PC-3 (cell line): ENCODE data around the gene CAPZB. TPM values are rescaled to one million over a fixed set of nuclear protein-coding genes. Genes with fewer than 3 reads are reported as not detected.

Source experiments
- ATAC-seq: fragments of 200-7000 bp; cut with Tn5 transposase; 2 replicates; pipeline ENCODE4 v1.9.1; 2020; ENCODE audit warnings: mild to moderate bottlenecking, moderate library complexity
- BruUV-seq: library from RNA; stranded (reverse); fragments of 400-500 nt; replicated peaks from 2 replicates; lab custom pipeline; 2021; lab: Mats Ljungman, UMichigan
- CTCF ChIA-PET: fragments of 300-600 bp; sonication (Branson Sonifier 250); formaldehyde crosslinking; loops from one replicate; lab custom pipeline; 2022; ENCODE audit warnings: antibody characterized with exemption; lab: Charles Lee
- POLR2A ChIA-PET: fragments of 300-600 bp; sonication (Branson Sonifier 250); formaldehyde crosslinking; loops from one replicate; lab custom pipeline; 2022; ENCODE audit warnings: antibody characterized with exemption; ENCODE audit not compliant: unreplicated experiment; lab: Charles Lee
- DNase-seq: peaks from one replicate; pipeline ENCODE4 v3.0.0-alpha.2; 2015
- H2AFZ ChIP-seq: fragments of 300-600 bp; sonication (generic); 2 replicates; pipeline ENCODE4 v1.6.0; 2016; ENCODE audit warnings: antibody characterized with exemption, low read length
- H3F3A ChIP-seq: fragments of 300-600 bp; sonication (generic); one replicate; pipeline ENCODE4 v1.6.0; 2017; ENCODE audit warnings: antibody characterized with exemption, low read length, control low read depth, mild to moderate bottlenecking; ENCODE audit not compliant: unreplicated experiment
- H3K27ac ChIP-seq: fragments of 300-600 bp; sonication (generic); 2 replicates; pipeline ENCODE4 v1.5.1; 2016; ENCODE audit warnings: mild to moderate bottlenecking, low read length
- H3K27me3 ChIP-seq: fragments of 300-600 bp; sonication (generic); 2 replicates; pipeline ENCODE4 v1.6.1; 2016; ENCODE audit warnings: low read length, mixed read lengths
- H3K36me3 ChIP-seq: fragments of 300-600 bp; sonication (generic); 2 replicates; pipeline ENCODE4 v1.6.1; 2016; ENCODE audit warnings: low read depth, mixed run types, low read length, mixed read lengths
- H3K4me1 ChIP-seq: fragments of 300-600 bp; sonication (generic); 2 replicates; pipeline ENCODE4 v1.5.1; 2016; ENCODE audit warnings: low read length; ENCODE audit not compliant: insufficient read depth
- H3K4me2 ChIP-seq: fragments of 300-600 bp; sonication (generic); 2 replicates; pipeline ENCODE4 v1.6.0; 2016; ENCODE audit warnings: low read length
- H3K4me3 ChIP-seq: fragments of 300-600 bp; sonication (generic); 2 replicates; pipeline ENCODE4 v1.5.1; 2016; ENCODE audit warnings: mild to moderate bottlenecking, low read length, mixed read lengths
- H3K79me2 ChIP-seq: fragments of 300-600 bp; sonication (generic); 2 replicates; pipeline ENCODE4 v1.6.1; 2017; ENCODE audit warnings: low read length, mixed read lengths
- H3K9ac ChIP-seq: fragments of 300-600 bp; sonication (generic); 2 replicates; pipeline ENCODE4 v1.6.0; 2016; ENCODE audit warnings: mild to moderate bottlenecking, low read length
- H3K9me2 ChIP-seq: fragments of 300-600 bp; sonication (generic); replicated peaks from 2 replicates; pipeline ENCODE4 v1.6.1; 2016; ENCODE audit warnings: mixed run types, low read length, mixed read lengths
- H3K9me3 ChIP-seq: fragments of 300-600 bp; sonication (generic); 2 replicates; pipeline ENCODE4 v1.6.1; 2016; ENCODE audit warnings: low read length, mixed read lengths
- H4K20me1 ChIP-seq: fragments of 300-600 bp; sonication (generic); 2 replicates; pipeline ENCODE4 v1.6.1; 2016; ENCODE audit warnings: low read length, mixed read lengths
- EZH2 ChIP-seq: fragments of 300-600 bp; sonication (generic); IDR thresholded peaks from one replicate; pipeline ENCODE4 v1.6.1; 2017; ENCODE audit warnings: antibody characterized with exemption, mild to moderate bottlenecking, low read length; ENCODE audit not compliant: unreplicated experiment
- EZH2phosphoT487 ChIP-seq: fragments of 300-600 bp; sonication (generic); IDR thresholded peaks from 2 replicates; pipeline ENCODE4 v1.6.1; 2018; ENCODE audit warnings: mild to moderate bottlenecking, antibody characterized with exemption, low read length, borderline replicate concordance
- intact Hi-C: fragments of 100-400 bp; cut with micrococcal nuclease; formaldehyde crosslinking; loops from 2 replicates; pipeline ENCODE4 v1.9.0; 2023
- total RNA-seq: library from RNA; depleted of rRNA; stranded (reverse); fragments of >200 nt; gene quantifications from 2 replicates; pipeline ENCODE4 v1.2.3, GENCODE V29; 2014
- TF ChIP-seq, protein P1 (sequence below): fragments of 300-600 bp; sonication (generic); conservative IDR thresholded peaks from 2 replicates; pipeline ENCODE4 v1.5.1; 2017; ENCODE audit warnings: antibody characterized with exemption, low read depth, mild to moderate bottlenecking, low read length

CAPZB gene
- total RNA-seq, 1 experiment from 2014 or later = 86.7 TPM

DNA sequence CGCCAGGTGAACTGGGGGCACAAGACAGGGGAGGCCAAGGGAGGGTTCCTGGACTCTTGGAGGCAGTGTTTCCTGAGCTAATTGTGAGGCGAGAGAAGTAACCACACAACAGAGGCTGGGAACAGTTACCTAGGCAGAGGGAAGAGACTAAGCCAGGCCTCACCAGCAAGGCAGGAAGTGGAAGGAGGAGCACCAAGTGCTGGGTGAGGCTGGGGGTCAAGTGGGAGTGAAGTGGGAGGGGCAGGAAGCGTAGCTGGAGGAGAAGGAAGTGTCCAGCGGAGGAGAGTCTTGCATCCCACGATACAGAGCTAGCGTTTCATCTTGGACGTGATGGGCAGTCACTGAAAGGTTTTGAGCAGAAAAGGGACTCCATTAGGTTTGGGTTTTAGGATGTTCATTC is 48.3 kb upstream of the CAPZB start:
- Histone ChIP-seq H3K4me3 (no peak overlapping the region), H4K20me1 (no peaks in the 10 kb centered on the region), H3K9ac (no peak overlapping the region), H3F3A (no peaks in the 10 kb centered on the region), H3K4me1 (no peaks in the 10 kb centered on the region), H3K9me2 (no peaks in the 10 kb centered on the region), H3K79me2 (no peaks in the 10 kb centered on the region), H3K27ac (no peak overlapping the region), H3K27me3 (no peaks in the 10 kb centered on the region), H3K4me2 (no peak overlapping the region), H3K36me3 (no peaks in the 10 kb centered on the region), H2AFZ (no peak overlapping the region), H3K9me3 (no peaks in the 10 kb centered on the region)
- intact Hi-C loops = no loop called here
- ChIA-PET POLR2A (interaction anchor here (0.6 kb wide), 1 partner anchor 14 kb away, joined by 3 read pairs; no protein-coding TSS in a partner anchor), CTCF (no interaction called here)
- ATAC-seq (no peak), DNase-seq (no peak)
- BruUV-seq = no TSS peak
- TF ChIP-seq, protein P1, sequence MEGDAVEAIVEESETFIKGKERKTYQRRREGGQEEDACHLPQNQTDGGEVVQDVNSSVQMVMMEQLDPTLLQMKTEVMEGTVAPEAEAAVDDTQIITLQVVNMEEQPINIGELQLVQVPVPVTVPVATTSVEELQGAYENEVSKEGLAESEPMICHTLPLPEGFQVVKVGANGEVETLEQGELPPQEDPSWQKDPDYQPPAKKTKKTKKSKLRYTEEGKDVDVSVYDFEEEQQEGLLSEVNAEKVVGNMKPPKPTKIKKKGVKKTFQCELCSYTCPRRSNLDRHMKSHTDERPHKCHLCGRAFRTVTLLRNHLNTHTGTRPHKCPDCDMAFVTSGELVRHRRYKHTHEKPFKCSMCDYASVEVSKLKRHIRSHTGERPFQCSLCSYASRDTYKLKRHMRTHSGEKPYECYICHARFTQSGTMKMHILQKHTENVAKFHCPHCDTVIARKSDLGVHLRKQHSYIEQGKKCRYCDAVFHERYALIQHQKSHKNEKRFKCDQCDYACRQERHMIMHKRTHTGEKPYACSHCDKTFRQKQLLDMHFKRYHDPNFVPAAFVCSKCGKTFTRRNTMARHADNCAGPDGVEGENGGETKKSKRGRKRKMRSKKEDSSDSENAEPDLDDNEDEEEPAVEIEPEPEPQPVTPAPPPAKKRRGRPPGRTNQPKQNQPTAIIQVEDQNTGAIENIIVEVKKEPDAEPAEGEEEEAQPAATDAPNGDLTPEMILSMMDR = no peak
- TF ChIP-seq EZH2 (no peak), EZH2phosphoT487 (no peak)

DNA sequence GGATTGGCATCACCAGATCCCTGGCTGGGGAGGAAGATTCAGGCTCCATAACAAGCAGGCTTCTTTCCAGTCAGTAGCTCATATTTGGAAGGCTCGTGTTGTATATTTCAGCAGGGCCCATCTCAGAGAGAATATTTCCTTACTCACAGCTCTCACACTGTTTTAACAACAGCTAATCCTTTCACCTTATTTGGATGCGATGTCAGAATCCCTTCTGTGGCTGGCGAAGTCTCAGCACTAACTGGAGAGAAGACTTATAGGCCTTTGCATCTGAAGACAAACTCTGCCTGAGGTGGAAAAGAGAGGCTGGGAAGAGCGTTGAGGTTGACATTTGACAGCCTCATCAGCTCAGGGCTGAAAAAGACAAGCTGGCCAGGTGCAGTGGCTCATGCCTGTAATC is 47.2 kb upstream of the CAPZB start:
- no peaks in the 10 kb centered on the region for H3K9me3 ChIP-seq
- H3K4me3 ChIP-seq = no peak overlapping the region
- no peaks in the 10 kb centered on the region for H3K79me2 ChIP-seq
- no peaks in the 10 kb centered on the region for H3F3A ChIP-seq
- H4K20me1 ChIP-seq = no peaks in the 10 kb centered on the region
- H3K27ac ChIP-seq = no peak overlapping the region
- no peak overlapping the region for H3K9ac ChIP-seq
- TF ChIP-seq EZH2 (no peak), EZH2phosphoT487 (no peak)
- TF ChIP-seq, protein P1 = no peak
- ATAC-seq (no peak), DNase-seq (no peak)
- H3K27me3 ChIP-seq = no peaks in the 10 kb centered on the region
- H2AFZ ChIP-seq = no peak overlapping the region
- no TSS peak for BruUV-seq
- intact Hi-C loops = no loop called here
- H3K4me2 ChIP-seq = no peak overlapping the region
- POLR2A ChIA-PET = no interaction called here
- H3K4me1 ChIP-seq = no peaks in the 10 kb centered on the region
- H3K9me2 ChIP-seq = no peaks in the 10 kb centered on the region
- CTCF ChIA-PET = interaction anchor here (0.5 kb wide), 1 partner anchor 901 kb away, joined by 6 read pairs; no protein-coding TSS in a partner anchor
- no peaks in the 10 kb centered on the region for H3K36me3 ChIP-seq

DNA sequence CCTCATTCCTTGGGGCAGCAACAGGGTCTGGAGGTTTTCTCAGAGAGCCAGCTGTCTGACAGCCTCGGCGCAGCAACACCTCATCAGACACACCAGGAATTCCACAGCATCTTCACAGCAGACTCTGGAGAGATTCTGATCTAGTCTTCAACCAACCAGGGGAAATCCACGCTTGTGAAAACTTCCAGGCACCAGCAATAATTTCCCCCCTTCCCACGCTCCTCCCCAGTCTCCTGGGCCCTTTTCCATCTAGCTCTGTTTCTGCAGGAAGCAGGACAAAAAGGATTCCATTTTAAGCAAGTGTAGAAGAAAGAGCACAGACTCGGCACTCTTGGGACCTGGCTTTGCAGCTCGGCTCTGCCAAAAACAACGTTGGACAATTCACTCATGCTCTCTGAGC is 44.3 kb upstream of the CAPZB start:
- no peaks in the 10 kb centered on the region for H4K20me1 ChIP-seq
- H3K79me2 ChIP-seq = no peaks in the 10 kb centered on the region
- H3K9me3 ChIP-seq = no peaks in the 10 kb centered on the region
- intact Hi-C loops = loop anchor here (5.0 kb wide), 1 partner anchor 42 kb away; the partner anchor contains the start of gene CAPZB
- POLR2A ChIA-PET = no interaction called here
- DNase-seq (no peak), ATAC-seq (no peak)
- H3K36me3 ChIP-seq = no peaks in the 10 kb centered on the region
- H3K4me2 ChIP-seq = no peak overlapping the region
- H3F3A ChIP-seq = no peaks in the 10 kb centered on the region
- TF ChIP-seq EZH2 (no peak), EZH2phosphoT487 (no peak)
- TF ChIP-seq, protein P1 = no peak
- no peaks in the 10 kb centered on the region for H3K9me2 ChIP-seq
- no peak overlapping the region for H3K4me3 ChIP-seq
- H3K27ac ChIP-seq = no peak overlapping the region
- H3K4me1 ChIP-seq = peaks cover 18% of the 10 kb centered on the region
- no peak overlapping the region for H2AFZ ChIP-seq
- BruUV-seq = no TSS peak
- CTCF ChIA-PET = no interaction called here
- no peaks in the 10 kb centered on the region for H3K27me3 ChIP-seq
- H3K9ac ChIP-seq = no peak overlapping the region
